Measurements from ENCODE around the gene KRAS.

The KRAS gene

GRCh38 chr12:25194722-25195055, 56.0 kb downstream of the KRAS start:
- DNase-seq = no peak

- no peak for DNase-seq
These were observed 56.5 kb downstream of the KRAS start for GRCh38 chr12:25194214-25194613.

- no peak for DNase-seq
These were observed 59.9 kb downstream of the KRAS start for GRCh38 chr12:25190793-25191192.

- DNase-seq = no peak
These were observed 61.1 kb downstream of the KRAS start for GRCh38 chr12:25189656-25190055.

- DNase-seq = no peak
These were observed 62.9 kb downstream of the KRAS start for GRCh38 chr12:25187781-25188180.

- DNase-seq = no peak
These were observed 63.8 kb downstream of the KRAS start for GRCh38 chr12:25186788-25187402.

- DNase-seq = no peak
These were observed 64.5 kb downstream of the KRAS start for GRCh38 chr12:25186038-25186787.

- DNase-seq = no peak
These were observed 66.6 kb downstream of the KRAS start for GRCh38 chr12:25184132-25184531.

- DNase-seq = no peak
These were observed 68.0 kb downstream of the KRAS start for GRCh38 chr12:25182765-25183164.

GRCh38 chr12:25162866-25163265, 87.9 kb downstream of the KRAS start:
- DNase-seq = no peak

- DNase-seq = no peak
These were observed 94.7 kb downstream of the KRAS start for GRCh38 chr12:25156061-25156460.

GRCh38 chr12:25155022-25155576, 95.6 kb downstream of the KRAS start:
- DNase-seq = no peak
